Measurements from ENCODE around the gene FYN. TPM values are rescaled to one million over a fixed set of nuclear protein-coding genes. Genes with fewer than 3 reads are reported as not detected.

FYN gene
- total RNA-seq, 1 experiment from 2014 or later: 37.8 TPM

DNA sequence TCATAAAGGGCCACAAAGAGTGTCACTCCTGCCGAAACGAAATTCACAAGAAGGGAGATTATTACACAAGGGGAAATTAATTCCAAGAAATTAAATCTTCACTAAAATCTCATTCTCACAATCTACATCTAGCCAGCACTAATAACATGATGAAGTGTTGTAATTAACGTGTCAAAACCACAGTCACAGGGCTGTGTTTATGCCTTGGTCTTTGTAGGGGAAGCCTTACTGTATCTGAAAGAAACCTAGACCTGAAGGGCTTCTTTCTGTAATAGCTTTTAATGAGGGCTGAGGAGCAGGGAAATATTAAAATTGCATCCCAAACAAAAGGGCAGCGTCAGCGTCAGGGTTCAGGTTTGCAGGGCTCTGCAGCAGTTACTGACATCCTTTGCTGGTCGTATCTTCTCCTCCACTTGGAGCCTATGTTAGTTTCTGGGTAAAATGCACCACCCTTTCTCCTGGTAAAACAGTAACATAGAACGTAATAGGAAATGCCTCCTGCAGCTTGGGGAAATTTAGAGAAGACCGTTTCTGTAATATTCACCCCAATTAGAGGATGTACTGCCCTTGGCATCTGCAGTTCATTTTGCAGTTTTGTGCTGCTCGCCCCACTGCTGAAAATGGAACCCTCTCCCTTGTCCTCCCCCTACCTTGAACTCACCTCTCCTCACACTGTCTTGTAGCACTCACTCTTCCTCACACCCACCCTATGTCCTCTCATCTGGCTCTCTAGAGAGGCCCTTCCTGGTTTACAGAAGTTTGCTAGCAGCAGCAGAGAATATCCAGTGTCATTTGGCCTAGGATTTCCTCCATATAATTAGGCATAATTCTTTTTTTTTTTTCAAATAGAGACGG lies 158.6 kb downstream of the FYN start:
- H3K4me3 Mint-ChIP-seq (ENCODE audit: unreplicated experiment): no peak overlapping the region
- H3K36me3 Mint-ChIP-seq (ENCODE audit: insufficient read depth, unreplicated experiment): peaks cover 7% of the 10 kb centered on the region
- no peak for DNase-seq (ENCODE audit: unreplicated experiment)
- ChIA-PET CTCF (interaction anchor here (0.5 to 7.2 kb wide), 5 partner anchors 10 to 522 kb away, joined by 3 to 58 read pairs (median 3); no protein-coding TSS in a partner anchor), POLR2A (no interaction called here)
- H3K9me3 Mint-ChIP-seq (ENCODE audit: unreplicated experiment): no peaks in the 10 kb centered on the region
- peaks cover 7% of the 10 kb centered on the region for H3K4me1 Mint-ChIP-seq (ENCODE audit: insufficient read depth, unreplicated experiment)
- BruUV-seq (replicated peaks): no TSS peak
- no peak for TF ChIP-seq CTCF (IDR thresholded peaks at IDR 0.05; ENCODE audit: unreplicated experiment)
- no peaks in the 10 kb centered on the region for H3K27me3 Mint-ChIP-seq (ENCODE audit: insufficient read depth, unreplicated experiment)
- intact Hi-C loops (cut with micrococcal nuclease): no loop called here
- H3K27ac Mint-ChIP-seq (ENCODE audit: low read depth, unreplicated experiment): no peak overlapping the region

- Mint-ChIP-seq H3K9me3 (ENCODE audit: unreplicated experiment) (no peaks in the 10 kb centered on the region), H3K27me3 (ENCODE audit: insufficient read depth, unreplicated experiment) (no peaks in the 10 kb centered on the region), H3K4me1 (ENCODE audit: insufficient read depth, unreplicated experiment) (peaks cover 7% of the 10 kb centered on the region), H3K27ac (ENCODE audit: low read depth, unreplicated experiment) (no peak overlapping the region), H3K4me3 (ENCODE audit: unreplicated experiment) (no peak overlapping the region), H3K36me3 (ENCODE audit: insufficient read depth, unreplicated experiment) (peaks cover 9% of the 10 kb centered on the region)
- intact Hi-C loops (cut with micrococcal nuclease): no loop called here
- ChIA-PET POLR2A (no interaction called here), CTCF (interaction anchor here (0.5 to 7.2 kb wide), 5 partner anchors 9 to 329 kb away, joined by 3 to 136 read pairs (median 3); no protein-coding TSS in a partner anchor)
- BruUV-seq (replicated peaks): no TSS peak
- TF ChIP-seq CTCF (IDR thresholded peaks at IDR 0.05; ENCODE audit: unreplicated experiment): no peak
- DNase-seq (ENCODE audit: unreplicated experiment): no peak
These were observed 159.4 kb downstream of the FYN start for GRCh38 chr6:111713811-111714210.

GRCh38 chr6:111713236-111713635 lies 160.0 kb downstream of the FYN start:
- no peak overlapping the region for H3K27ac Mint-ChIP-seq (ENCODE audit: low read depth, unreplicated experiment)
- peaks cover 11% of the 10 kb centered on the region for H3K36me3 Mint-ChIP-seq (ENCODE audit: insufficient read depth, unreplicated experiment)
- no peak overlapping the region for H3K4me3 Mint-ChIP-seq (ENCODE audit: unreplicated experiment)
- BruUV-seq (replicated peaks): no TSS peak
- no peak for DNase-seq (ENCODE audit: unreplicated experiment)
- intact Hi-C loops (cut with micrococcal nuclease): no loop called here
- ChIA-PET CTCF (interaction anchor here (6.7 to 7.2 kb wide), 2 partner anchors 285 to 329 kb away, joined by 58 to 136 read pairs; no protein-coding TSS in a partner anchor), POLR2A (no interaction called here)
- no peak for TF ChIP-seq CTCF (IDR thresholded peaks at IDR 0.05; ENCODE audit: unreplicated experiment)
- H3K9me3 Mint-ChIP-seq (ENCODE audit: unreplicated experiment): no peaks in the 10 kb centered on the region
- no peaks in the 10 kb centered on the region for H3K27me3 Mint-ChIP-seq (ENCODE audit: insufficient read depth, unreplicated experiment)
- peaks cover 7% of the 10 kb centered on the region for H3K4me1 Mint-ChIP-seq (ENCODE audit: insufficient read depth, unreplicated experiment)

- peak; percentile 47 for DNase-seq (ENCODE audit: unreplicated experiment)
- BruUV-seq (replicated peaks): no TSS peak
- H3K27ac Mint-ChIP-seq (ENCODE audit: low read depth, unreplicated experiment): no peak overlapping the region
- H3K27me3 Mint-ChIP-seq (ENCODE audit: insufficient read depth, unreplicated experiment): no peaks in the 10 kb centered on the region
- intact Hi-C loops (cut with micrococcal nuclease): no loop called here
- CTCF ChIA-PET: interaction anchor here (0.7 to 7.2 kb wide), 6 partner anchors 10 to 452 kb away, joined by 3 to 136 read pairs (median 10); no protein-coding TSS in a partner anchor
- POLR2A ChIA-PET: no interaction called here
- peaks cover 7% of the 10 kb centered on the region for H3K4me1 Mint-ChIP-seq (ENCODE audit: insufficient read depth, unreplicated experiment)
- no peak overlapping the region for H3K4me3 Mint-ChIP-seq (ENCODE audit: unreplicated experiment)
- H3K36me3 Mint-ChIP-seq (ENCODE audit: insufficient read depth, unreplicated experiment): peaks cover 11% of the 10 kb centered on the region
- TF ChIP-seq CTCF (IDR thresholded peaks at IDR 0.05; ENCODE audit: unreplicated experiment): no peak
- no peaks in the 10 kb centered on the region for H3K9me3 Mint-ChIP-seq (ENCODE audit: unreplicated experiment)
These were observed 161.1 kb downstream of the FYN start for GRCh38 chr6:111711984-111712752.
